Stimulated activated CD4-positive, alpha-beta T cell treated with anti-CD3 and anti-CD28 coated beads, TNF-alpha, amount 100 ng/mL, for 1 hour (primary cell): Measurements from ENCODE around the gene NHSL2.
A peak's percentile ranks its signal among the peaks of the same experiment; 100 is the strongest.

Source experiments
- DNase-seq, 3 donors: peaks; one replicate each; pipeline ENCODE4 v3.0.0-alpha.2; 2020; ENCODE audit warnings: low read depth in 3 of 3, low spot score in 1 of 3

Gene NHSL2

DNA sequence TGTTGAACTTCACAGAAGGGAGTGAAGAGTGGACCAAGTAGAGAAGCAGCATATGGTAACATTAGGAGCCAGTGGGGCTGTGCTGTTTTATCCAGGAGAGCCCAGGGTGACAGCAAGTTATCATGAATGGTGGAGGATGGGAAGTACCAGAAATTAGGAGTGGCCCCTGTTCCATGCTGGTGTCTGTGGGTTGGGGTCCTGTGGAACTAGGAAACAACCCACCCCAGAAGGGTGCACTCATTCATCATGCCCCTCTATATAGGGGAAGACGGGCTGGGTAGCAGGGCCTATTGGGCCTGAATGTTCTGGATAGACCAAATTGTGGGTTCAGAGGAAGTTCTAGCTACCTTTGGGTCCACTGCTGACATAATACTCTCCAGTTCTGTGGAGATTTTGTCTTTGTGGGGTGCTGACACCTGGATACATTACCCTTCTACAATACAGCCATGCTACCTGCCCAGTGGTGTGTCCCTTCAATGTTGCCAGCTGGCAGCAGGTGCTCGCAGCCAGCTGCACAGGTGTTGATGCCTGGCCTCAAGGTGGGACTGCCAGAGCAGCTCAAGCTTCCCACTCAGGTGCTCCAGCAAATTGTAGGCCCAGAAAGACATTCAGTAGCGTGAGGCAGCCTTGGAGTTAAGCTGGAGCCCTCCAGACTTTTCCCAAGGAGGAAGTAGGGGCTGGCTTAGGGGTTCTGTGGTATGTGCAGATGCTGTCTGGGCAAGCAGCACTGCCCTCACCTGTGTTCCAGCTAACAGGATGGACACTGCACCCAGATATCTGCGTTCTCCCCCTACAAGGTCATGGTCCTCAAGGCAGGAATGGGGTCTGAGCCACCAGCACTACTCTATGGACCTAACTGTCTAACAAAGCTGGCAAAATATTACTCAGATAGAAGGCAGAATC lies 106.5 kb downstream of the NHSL2 start:
- DNase-seq: no peak

DNA sequence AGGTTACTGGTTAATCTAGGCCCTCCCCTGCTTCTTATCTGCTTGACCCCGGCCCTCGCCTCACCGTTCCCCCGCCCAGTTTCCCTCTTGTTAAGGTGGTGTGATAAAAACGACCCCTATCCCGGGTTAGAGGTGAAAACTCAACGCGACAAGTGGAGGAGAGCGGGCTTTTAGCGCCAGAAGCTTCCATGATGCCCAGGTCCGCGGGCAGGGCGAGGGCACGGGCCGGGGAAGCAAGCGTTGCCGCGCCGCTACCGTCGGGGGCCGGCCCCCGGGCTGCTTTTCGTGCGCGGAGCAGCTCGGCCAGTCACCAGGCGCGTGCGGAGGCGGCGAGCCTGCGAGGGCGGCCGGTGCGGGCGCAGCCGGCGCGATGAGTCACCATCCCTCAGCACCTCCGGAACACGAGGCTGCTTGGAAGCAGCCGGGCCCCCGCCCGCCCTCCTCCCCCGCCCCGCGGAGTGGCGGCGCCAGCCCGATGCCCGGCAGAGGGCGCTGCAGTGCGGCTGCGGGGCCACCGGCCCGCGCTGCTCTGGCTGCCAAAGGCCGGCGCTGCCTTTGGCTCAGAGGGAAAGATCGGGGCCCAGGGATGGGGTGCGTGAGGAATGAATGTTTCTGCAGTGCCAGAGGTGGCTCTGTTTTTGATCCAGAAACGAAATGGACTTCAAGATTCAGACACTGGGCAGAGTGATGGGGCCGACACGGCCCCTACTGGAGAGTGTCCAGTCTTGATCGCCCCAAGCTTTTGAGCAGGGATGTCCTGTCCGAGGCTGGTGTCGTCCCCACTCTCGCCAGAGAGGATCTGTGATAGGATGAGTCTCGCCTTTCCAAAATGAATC lies 107.8 kb downstream of the NHSL2 start:
- DNase-seq: peak; percentile 64 to 74 (median 66)

GRCh38 chrX:72019487-72019886 lies 108.8 kb downstream of the NHSL2 start:
- no peak for DNase-seq

- no peak for DNase-seq
These were observed 109.6 kb downstream of the NHSL2 start for GRCh38 chrX:72020204-72020603.

GRCh38 chrX:72020788-72021187 lies 110.1 kb downstream of the NHSL2 start:
- no peak for DNase-seq

GRCh38 chrX:72021975-72022374 lies 111.3 kb downstream of the NHSL2 start:
- DNase-seq: peak in 1 of 3 donors; percentile 3

- no peak for DNase-seq
These were observed 112.4 kb downstream of the NHSL2 start for GRCh38 chrX:72023071-72023470.

- DNase-seq: no peak
These were observed 114.7 kb downstream of the NHSL2 start for GRCh38 chrX:72025236-72025770.

GRCh38 chrX:72026341-72027023 lies 115.8 kb downstream of the NHSL2 start:
- no peak for DNase-seq

- no peak for DNase-seq
These were observed 116.6 kb downstream of the NHSL2 start for GRCh38 chrX:72027024-72027913.

GRCh38 chrX:72027914-72028307 lies 117.3 kb downstream of the NHSL2 start:
- no peak for DNase-seq

DNA sequence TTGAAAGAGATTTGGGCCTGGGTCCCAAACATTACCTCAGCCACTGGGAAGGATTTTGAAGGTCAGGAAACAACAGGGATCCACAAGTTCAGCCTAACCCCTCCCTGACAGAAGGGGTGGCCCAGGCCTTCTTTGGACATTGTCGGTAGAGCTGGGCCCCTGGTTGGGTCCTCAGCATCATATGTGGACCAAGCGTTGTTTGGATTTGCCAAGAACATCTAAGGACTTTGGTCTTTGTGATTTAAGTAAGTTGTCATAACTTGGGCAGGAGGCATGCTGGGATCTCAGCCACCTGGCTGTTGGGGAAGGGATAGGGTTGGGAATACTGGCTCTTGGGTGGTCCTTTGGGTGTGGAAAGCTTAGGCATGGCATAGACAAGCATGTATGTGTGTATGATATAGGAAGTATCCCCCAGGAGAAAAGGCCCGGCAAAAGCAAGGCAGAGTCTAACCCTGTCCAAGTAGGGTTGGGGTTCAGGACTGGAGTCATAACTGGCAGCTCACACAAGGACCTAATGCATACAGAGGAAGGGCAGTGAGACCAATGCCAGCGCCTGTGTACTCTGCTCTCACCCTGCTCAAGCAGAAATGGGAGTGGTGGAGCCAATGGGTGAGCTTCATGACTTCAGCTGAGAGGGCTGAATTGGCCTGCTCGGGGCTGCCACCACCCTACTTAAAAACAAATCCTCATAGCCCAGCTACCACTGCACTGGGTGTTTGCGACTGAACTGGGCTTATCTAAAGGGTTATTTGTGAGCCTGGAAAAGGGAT lies 118.2 kb downstream of the NHSL2 start:
- DNase-seq: no peak

- DNase-seq: no peak
These were observed 119.1 kb downstream of the NHSL2 start for GRCh38 chrX:72029483-72030411.

DNA sequence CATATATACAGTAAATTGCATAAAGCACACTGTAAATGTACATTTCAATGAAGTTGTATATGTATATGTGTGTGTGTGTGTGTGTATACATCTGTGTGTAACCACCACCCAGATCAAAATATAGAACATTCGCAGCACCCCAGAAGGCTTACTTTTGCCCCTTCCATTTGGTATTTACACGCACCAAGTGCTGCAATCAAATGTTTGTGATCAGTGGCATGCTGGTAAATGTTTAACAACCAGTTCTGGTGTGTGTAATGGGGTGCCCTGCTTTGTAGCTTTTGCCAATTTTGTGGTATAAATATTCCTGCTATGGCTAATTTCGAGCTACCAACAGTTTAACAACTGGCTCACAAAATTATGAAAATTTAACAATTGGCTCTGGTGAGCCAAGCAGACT lies 119.8 kb downstream of the NHSL2 start:
- DNase-seq: no peak

DNA sequence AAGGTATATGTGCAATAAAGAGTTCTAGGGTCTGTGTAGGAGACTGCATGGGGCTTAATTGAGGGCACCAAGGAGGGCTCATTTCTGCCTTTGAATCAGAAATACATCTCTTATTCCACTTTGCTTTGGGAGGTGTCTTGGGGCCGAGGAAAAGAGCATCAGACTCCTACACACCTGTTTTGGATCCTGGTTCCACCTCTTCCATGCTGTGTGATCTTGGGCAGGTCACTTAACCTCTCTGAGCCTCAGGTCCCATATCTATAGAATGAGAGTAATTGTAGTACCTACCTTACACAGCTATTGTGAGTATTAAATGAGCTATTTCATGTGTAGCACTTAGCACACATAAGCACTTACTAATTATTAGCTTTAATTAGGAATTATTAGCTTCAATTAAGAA lies 120.5 kb downstream of the NHSL2 start:
- no peak for DNase-seq

DNA sequence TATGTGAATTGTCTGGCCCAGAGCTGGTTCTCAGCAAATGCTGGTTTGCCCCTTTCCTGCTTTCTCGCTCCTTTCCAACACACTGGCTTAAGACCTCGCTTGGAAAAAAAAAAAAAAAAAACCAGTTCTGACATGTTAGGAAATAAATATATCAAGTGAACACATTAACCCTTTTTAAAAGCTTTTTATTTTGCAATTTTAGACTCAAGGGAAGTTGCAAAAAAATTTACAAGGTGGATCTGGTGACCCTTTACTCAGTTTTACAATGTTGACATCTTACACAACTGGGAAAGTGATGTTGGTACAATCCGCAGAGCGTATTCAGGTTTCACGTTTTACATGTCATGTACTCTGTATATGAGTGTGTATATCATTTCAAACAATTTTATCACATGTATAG lies 121.0 kb downstream of the NHSL2 start:
- DNase-seq: no peak

DNA sequence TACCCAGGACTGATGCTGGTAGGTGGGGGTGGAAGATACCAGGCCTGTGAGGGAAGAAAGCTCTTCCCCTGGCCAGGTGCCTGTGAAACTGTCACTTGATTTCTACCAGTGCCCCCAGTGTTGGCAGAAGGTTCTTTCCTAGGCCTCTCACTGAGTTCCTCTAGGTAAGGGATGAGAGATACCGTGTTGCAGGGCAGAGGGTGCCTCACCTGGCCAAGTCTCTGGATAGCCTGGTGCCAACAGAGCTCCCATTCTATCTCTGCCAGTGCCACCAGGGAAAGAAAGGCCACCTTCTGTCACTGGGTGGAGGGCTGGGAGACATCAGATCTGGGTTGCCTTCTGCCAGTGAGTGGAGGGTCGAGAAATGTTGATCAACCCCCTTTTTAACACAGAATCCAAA lies 127.0 kb downstream of the NHSL2 start:
- DNase-seq: no peak

GRCh38 chrX:72038016-72038415 lies 127.4 kb downstream of the NHSL2 start:
- DNase-seq: no peak
